HG03108 (cell line): ENCODE measurements around the gene ELOVL2.

Experiments
- ATAC-seq: cut with Tn5 transposase; IDR thresholded peaks from one replicate; pipeline ENCODE4 v1.9.1; 2021; ENCODE audit warnings: moderate library complexity; ENCODE audit not compliant: unreplicated experiment

Gene ELOVL2

DNA sequence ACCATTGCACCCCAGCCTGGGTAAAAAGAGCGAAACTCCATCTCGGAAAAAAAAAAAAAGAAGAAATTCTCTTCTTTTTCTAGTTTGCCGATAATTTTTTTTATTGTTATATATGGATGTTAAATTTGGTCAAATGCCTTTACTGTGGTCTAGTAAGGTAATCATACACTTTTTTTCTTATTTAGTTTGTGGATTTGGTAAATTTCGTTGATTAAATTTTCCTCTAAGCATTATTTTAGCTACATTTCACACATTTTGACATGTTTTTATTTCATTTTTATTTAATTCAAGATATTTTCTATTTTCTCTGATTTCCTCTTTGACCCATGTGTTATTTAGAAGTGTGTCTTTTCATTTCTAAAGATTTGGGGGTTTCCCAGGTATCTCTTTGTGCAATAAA is 18.0 kb upstream of the ELOVL2 start:
- ATAC-seq: no peak

DNA sequence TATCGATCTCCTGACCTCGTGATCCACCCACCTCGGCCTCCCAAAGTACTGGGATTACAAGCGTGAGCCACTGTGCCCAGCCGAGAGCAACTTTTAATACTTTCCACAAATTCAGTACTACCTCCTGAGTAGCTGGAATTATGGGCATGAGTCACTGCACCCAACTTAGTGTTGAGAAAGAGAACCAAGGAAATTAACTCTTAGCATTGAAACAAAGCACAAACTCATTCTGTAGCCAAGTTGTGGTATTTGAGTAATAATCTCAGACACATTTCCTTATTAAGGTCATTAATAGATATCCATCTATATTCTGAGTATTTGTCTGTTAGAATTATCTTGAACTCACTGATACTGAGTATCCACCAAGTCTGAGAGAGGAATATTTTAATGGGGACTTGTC is 14.3 kb upstream of the ELOVL2 start:
- ATAC-seq: no peak

DNA sequence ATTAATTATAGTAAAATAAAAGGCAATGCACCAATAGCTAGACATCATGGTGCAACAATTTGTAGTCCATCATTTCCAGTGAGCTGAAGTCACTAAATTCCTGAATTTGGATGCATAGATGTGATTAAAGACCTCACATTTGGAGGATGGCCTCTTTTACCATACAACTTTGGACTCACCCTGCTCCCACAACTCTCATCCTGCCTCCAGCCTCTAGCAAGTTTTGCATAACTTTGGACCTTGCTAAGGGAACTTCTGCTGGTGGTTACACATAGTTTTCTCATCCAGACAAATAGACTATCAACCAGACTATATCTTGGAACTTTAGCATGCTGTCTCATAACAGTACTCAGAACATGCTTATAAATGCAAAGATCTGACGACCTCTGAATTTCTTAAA is 12.8 kb upstream of the ELOVL2 start:
- no peak for ATAC-seq

DNA sequence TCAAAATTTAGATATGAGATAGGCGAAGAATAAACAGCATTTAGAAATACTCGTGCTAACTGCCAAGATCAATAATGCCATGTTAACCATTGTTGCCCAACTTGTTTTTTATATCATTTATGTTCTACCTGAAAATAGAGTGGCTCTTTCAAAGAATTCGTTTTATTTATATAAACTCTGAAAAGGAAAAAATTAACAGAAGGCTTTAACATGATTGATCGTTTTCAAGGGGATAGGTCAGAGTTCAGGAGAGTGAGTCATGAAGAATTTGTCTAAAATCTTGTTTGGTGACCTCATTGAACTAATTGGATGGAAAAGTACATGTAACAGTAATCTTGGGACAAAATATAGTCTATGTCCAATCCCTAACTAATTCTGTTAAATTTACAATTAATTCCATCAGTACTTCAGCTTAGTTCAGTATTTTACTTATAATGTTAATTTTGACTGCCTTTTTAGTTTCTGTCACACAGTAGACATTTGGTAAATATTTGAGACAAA is 11.1 kb upstream of the ELOVL2 start:
- ATAC-seq: no peak

DNA sequence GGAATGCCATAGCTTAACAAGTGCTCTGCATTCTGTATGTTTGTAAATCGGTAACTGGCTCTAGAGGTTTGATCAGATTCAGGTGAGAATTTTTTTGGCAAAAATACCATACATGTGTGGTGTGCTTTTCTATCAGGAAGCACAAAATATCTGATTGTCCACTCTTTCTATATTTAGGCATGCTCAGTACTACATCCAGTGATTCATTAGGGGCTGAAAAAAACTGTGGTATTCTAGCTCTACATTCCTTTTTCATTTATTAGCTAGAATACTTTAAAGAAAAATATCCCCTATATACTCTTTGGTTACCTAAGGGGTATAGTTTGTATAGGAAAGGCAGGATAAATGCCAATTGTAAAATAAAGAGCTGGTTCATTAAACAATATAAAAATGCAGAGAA is 10.6 kb upstream of the ELOVL2 start:
- no peak for ATAC-seq

DNA sequence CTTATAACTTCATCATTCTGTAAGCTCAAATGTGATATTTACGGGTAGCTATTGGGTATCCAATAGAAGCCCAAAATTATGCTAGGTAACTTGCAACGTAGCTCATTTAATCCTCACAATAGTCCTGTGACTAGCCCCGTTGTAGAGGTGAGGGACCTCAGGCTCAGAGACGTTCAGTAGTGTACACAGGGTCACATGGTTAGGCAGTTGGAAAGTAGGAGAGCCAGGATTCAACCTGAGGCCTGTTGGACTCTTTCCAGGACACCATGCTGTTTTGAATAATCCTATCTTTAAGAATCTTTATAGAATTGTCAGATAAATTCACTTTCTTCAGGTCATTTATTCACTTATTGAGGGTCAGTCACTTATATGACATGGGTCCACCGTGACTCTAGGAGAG is 9.2 kb upstream of the ELOVL2 start:
- ATAC-seq: no peak

DNA sequence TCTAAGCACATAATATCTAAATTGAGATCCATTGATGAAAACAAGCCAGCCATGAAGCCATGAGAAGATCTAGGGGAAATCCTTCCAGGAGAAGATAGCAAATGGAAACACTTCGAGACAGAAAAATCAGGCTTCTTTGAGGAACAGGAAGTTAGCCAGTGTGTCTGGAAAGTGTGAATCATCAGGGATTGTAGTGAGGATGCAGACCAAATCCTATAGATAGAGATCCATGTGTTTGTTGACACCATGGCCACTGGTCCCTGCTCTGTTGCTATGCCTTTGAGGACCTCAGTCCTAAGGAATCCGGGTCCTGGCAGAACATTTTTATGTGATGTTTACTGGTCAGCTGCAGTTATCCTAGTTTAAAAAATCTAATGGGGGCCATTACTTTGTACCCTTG is 6.6 kb upstream of the ELOVL2 start:
- no peak for ATAC-seq

DNA sequence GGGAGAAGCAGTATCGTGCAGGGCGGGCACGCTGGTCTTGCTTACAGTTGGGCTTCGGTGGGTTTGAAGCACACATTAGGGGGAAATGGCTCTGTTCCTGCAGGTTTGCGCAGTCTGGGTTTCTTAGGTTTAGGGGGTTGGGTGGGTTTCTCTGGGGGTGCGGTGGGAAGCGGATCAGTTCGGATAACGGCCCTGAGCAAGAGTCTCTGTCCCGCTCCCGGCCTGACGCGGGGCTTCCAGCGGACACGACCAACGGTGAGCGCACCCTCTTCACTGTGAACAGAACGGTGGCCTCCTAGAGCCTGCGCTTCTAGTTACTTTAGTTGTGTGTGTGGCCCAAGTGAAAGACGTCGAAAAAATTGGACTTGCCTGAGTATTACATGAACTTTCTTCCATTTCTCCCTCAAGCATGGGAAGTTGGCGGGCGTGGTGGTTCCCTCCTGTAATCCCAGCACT is 635 bp upstream of the ELOVL2 start:
- ATAC-seq: no peak

DNA sequence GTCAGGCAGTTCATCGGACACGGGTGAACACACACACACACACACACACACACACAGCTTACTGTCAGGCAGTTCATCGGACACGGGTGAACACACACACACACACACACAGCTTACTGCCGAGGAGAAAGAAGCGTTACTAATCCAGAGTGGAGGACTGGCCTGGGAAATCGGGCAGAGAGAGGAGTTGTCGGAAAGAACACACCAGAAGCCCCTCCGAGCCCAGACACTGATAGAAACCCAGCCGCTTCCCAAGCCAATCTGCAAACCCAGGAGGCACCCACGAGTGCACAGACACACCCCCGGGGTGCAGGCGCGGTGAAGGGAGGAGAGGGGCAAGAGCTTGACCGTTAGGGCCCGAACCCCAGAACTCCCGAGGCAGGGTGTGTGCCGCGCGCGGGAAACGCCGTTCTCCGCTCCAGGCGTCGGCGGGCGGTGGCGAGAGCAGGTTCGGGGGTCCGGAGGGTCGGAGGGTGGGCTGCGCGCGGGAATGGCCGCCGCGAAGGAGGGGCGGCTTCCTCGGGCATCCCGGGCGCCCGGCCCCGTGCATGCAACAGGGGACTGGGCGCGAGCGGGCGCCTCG is 636 bp downstream of the ELOVL2 start:
- no peak for ATAC-seq

DNA sequence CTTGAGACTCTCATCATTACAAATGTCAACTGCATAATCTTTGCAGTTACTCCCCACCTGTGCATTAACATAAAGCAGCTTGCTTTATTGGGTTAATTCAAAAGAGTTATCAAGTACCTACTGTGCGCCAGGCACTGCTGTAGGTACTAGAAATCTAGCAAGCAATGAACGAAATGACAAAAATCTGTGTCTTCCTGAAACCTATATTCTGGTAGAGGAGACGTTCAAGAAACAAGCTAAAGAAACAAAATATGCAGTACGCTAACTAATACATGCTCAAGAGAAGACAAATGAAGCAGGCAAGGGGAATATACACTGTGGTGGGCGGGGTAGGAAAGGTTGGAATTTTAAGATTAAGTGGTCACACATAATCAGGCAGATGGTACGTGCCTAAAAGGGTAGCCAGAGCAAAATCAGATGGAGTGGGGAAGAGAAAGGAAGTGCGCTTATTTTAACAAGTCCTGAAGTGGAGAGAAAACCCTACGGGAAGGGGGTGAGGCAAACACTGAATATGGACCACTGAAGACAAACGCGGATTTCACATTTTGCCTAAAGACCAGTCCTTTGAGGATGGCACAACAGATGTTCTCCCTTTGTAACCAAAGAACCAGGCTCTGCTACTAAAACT is 1.2 kb downstream of the ELOVL2 start:
- no peak for ATAC-seq

DNA sequence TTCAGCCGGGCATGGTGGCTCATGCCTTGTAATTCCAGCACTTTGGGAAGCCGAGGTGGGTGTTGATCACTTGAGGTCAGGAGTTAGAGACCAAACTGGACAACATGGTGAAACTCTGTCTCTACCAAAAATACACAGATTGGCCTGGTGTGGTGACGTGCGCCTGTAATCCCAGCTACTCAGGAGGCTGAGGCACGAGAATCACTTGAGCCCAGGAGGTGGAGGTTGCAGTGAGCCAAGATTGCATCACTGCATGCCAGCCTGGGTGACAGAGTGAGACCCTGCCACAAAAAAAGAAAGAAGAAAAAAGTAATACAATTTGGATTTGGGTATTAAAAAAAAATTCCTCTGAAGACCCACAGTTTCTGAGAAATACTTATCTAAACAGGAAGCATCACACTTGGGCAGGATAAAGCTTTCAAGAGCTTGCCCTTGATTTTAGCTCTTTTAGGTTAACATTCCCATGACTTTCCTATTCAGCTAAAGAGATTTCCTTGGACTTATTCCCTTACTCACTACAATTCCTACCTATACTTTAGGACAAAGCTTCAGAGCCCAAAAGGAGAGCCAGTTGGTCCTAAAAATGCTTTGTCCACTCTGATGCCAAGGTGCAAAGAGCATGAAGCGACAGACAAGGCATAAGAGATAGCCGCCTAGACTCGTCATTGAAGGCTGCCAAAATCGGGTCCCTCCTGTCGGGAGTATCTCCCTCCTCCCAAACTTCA is 1.9 kb downstream of the ELOVL2 start:
- ATAC-seq: no peak

DNA sequence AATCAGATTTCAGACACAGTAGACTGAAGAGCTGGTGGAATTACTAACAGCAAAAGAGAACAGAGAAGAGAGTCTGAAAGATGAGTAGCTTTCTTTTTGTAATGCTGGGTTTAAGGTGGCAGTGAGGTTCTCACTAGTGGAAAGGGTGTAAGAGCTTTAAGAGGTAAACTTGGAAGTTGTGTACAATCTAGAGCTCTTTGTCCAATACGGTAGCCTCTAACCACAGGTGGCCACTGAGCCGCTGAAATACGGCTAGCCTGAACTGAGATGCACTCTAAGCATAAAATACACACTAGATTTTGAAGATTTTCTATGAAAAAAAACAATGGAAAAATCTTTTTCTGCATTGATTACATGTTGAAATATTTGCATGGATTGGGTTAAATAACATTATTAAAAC is 4.0 kb downstream of the ELOVL2 start:
- no peak for ATAC-seq

DNA sequence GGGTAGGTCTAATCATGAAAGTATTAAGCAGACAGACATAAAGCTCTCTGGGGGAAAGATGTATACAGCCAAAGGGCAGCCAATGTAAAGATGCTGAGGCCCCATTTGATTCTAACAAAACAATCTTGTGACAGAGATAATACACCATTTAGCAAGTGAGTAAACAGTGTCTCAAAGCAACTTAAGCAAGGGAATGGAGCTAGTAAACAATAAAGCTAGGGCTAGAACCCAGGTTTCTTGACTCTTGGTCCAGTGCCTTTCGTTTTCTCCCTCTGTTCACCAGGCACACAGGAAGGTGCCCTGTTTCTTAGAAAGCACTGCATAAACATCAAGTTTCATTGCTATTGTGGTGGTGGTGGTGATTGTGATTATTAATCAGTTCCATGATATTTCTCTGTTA is 5.1 kb downstream of the ELOVL2 start:
- no peak for ATAC-seq

DNA sequence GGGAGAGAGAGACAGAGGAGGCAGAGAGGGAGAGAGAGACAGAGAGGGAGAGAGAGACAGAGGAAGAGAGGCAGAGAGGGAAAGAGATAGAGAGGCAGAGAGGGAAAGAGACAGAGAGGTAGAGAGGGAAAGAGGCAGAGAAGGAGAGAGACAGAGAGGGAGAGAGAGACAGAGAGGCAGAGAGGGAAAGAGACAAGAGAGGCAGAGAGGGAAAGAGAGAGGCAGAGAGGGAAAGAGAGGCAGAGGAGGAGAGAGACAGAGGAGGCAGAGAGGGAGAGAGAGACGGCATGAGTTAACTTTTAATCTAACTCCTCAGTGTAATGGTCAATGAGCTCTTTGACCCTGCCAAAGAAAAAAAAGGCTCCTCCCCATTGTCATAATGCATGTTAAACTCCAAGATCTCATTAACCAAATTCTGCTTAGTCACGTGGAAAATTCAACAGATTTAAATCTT is 7.1 kb downstream of the ELOVL2 start:
- ATAC-seq: no peak

DNA sequence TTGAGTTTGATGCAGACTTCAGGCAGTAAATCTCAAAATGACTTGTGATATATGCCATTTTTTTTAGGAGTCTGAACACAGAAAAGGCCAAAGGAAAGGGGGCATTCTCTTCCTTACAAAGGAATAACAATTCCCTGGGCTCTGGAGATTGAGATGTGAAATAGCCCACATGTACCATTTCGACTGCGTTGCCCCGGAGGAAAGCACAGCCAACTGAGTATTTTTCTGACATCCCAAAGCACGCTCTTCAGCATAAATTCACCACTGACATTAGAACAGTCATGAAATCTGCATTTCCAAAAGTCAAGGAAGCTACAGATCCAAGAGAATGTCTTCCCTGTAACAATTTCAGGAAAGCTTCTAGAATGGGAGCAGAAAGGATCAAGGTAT is 7.8 kb downstream of the ELOVL2 start:
- no peak for ATAC-seq

DNA sequence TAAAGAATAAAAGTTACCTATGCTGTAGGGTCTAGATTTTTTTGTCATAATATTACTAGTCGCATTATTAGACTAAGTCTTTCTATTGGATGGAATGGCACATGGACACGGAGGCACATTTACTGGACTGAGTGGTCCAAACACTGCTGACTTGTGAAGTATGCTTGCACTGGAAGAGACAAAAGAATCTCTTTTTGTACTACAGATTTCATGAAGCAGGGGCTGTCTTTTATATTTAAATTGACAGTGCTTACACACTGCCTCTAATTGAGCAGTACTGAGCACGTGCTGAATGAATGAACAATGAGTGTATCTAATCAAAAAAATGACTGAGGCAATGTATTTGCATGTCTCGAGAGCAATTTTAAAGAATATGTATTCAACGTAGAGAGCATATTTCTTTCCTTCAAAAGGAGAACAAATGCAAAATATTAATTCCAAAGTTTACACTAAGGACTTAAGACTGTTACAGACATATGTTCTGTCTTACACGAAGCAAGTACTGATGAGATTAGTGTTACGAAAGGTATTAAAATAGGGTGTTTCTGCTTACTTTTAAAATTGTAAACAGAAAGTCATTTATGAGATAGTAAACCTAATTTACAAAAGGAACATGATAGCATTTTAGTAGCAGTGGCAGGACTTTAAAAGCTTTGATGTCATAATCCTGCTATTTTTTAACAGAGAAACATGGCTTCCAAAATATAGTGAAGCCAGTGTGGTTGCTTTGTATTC is 8.3 kb downstream of the ELOVL2 start:
- ATAC-seq: no peak

DNA sequence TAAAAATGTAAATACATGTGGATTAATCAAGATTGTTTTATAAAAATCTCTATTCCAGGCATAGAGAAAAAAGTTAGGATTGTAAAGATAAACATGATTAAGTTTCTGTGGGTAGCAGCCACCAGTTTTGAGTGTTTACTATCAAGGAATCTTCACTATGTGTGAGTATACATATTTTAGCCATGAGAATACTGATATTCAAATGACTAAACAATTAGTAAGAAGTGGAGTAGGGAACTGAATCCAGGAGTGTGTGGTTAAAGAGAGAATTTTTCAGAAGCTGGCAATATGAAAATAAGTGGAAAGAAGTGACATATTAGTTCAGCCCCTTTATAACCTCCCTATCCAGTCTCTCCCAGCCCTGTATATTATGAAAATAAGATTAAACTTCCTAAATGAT is 10.3 kb downstream of the ELOVL2 start:
- ATAC-seq: no peak

DNA sequence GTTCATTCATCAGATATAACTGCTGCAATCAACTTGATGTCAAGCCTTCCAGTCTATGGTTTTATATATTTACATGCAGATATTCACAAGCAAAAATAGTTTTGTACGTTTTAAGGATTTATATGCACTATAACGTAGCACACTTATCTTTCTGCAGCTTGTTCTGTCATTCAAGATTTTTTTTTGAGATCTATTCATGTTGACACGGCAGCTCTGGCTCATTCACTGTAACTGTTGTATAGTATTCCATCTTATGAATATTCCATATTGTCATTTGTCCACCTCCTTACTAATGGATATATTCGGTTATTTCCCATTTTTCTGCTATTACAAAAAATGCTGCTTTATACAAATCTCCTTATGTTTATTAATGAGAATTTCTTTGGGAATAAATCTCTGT is 13.2 kb downstream of the ELOVL2 start:
- no peak for ATAC-seq

DNA sequence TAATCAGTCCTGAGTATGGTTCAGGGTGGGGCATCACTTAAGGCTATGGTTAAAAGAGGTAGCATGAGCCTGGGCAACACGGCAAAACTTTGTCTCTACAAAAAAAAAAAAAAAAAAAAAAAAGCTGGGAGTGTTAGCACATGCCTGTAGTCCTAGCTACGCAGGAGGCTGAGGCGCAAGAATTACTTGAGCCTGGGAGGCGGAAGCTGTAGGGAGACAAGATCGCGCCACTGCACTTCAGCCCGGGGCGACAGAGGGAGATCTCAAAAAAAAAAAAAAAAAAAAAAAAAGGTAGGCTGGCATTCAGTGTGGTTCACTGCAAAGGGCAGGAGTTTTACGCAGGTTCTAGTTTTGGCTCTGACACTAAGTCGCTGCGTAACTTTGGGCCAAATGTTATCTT is 15.1 kb downstream of the ELOVL2 start:
- ATAC-seq: no peak

DNA sequence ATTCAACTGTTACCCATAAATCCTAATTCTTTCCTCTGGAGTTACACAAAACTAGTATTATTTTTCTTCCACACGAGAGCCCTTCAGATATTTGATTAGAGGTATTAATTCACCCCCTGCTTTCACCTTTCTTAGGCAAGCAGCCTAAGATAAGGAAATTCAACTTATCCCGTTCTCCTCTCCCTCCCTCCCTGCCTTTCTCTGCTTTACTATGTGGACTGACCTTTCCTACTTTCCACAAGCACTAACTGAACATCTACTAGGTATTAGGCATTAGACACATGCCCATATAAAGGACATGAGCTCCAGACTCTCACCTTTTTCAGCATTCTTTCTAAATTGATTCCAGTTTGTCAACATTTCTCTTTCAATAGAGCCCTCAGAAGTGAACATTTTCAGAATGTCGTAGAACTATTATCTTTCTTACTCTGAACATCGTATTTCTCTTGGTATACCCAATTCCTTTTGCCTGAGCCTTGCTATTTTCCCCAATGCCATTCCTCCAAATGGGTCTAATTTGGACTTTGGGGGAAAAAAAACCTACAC is 16.5 kb downstream of the ELOVL2 start:
- no peak for ATAC-seq

DNA sequence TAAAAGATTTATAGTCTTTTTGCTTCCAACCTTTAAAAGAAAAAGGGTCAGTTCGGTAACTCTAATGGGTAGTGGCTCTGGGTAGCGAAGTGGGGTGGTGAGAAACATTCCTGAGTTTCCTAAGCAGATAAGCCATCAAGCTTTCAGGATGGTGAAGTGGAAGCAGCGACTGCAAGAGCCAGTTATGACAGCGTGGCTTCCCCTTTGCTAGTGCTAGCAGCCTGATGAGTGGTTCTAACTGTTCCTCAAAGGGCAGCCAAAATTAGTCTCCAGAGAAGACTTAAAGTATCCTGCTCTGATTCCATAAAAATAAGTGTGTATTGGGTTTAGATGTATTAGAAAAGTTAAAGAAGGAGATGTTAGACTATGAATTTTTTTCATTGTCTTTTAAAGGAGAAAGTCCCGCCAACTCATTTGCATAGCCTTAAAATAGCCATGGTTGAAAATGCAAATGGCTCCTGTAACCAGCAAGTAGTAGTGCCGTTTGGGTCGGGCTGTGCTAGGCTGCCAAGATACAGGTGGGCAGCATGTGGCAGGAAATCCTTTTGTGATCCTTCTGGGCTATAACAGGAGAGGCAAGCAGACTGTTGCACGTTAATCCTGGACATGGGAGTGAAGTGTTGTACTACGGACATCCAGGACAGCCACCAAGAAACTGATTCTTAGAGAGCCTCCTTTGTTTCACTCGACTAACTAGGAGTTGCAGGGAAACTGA is 18.0 kb downstream of the ELOVL2 start:
- no peak for ATAC-seq
